GM23338 (cell line): ENCODE results near the gene AMPD3. TPM values are rescaled to one million over a fixed set of nuclear protein-coding genes. Genes with fewer than 3 reads are reported as not detected.

Source experiments
- ATAC-seq: fragments of 200-7000 bp; cut with Tn5 transposase; 3 replicates; pipeline ENCODE4 v1.9.1; 2020
- DNase-seq: peaks from one replicate; pipeline ENCODE4 v3.0.0-alpha.2; 2015; ENCODE audit warnings: low spot score
- H2AFZ ChIP-seq: fragments of 200-600 bp; sonication (generic); 2 replicates; pipeline ENCODE4 v1.8.0; 2016; ENCODE audit warnings: antibody characterized with exemption, mild to moderate bottlenecking, moderate library complexity
- H3F3A ChIP-seq: fragments of 200-600 bp; sonication (generic); replicated peaks from 2 replicates; pipeline ENCODE4 v1.8.0; 2017; ENCODE audit warnings: antibody characterized with exemption, mixed run types, low read depth
- H3K27ac ChIP-seq: fragments of 200-600 bp; sonication (generic); 2 replicates; pipeline ENCODE4 v1.6.1; 2016; ENCODE audit warnings: low read depth
- H3K27me3 ChIP-seq: fragments of 200-600 bp; sonication (generic); 2 replicates; pipeline ENCODE4 v1.8.0; 2016; ENCODE audit warnings: mild to moderate bottlenecking, mixed run types, moderate library complexity; ENCODE audit not compliant: insufficient read depth
- H3K36me3 ChIP-seq: fragments of 200-600 bp; sonication (generic); 2 replicates; pipeline ENCODE4 v1.8.0; 2016; ENCODE audit warnings: mild to moderate bottlenecking; ENCODE audit not compliant: insufficient read depth
- H3K4me1 ChIP-seq: fragments of 200-600 bp; sonication (generic); 2 replicates; pipeline ENCODE4 v1.8.0; 2016; ENCODE audit warnings: mild to moderate bottlenecking, moderate library complexity; ENCODE audit not compliant: insufficient read depth
- H3K4me2 ChIP-seq: fragments of 200-600 bp; sonication (generic); 2 replicates; pipeline ENCODE4 v1.7.1; 2017; ENCODE audit warnings: mixed run types
- H3K4me3 ChIP-seq: fragments of 200-600 bp; sonication (generic); 2 replicates; pipeline ENCODE4 v1.6.1; 2016; ENCODE audit warnings: mixed run types
- H3K79me2 ChIP-seq: fragments of 200-600 bp; sonication (generic); replicated peaks from 2 replicates; pipeline ENCODE4 v1.8.0; 2017; ENCODE audit warnings: mild to moderate bottlenecking; ENCODE audit not compliant: insufficient read depth
- H3K9me2 ChIP-seq: fragments of 200-600 bp; sonication (generic); 2 replicates; pipeline ENCODE4 v1.8.0; 2017; ENCODE audit not compliant: insufficient read depth
- H4K20me1 ChIP-seq: fragments of 200-600 bp; sonication (generic); replicated peaks from 2 replicates; pipeline ENCODE4 v1.8.0; 2017; ENCODE audit warnings: mild to moderate bottlenecking; ENCODE audit not compliant: insufficient read depth
- H3K27ac Mint-ChIP-seq: 2 replicates; pipeline ENCODE4 v1.8.0; 2020; ENCODE audit warnings: inconsistent platforms, mild to moderate bottlenecking, moderate library complexity, mixed read lengths
- H3K27me3 Mint-ChIP-seq: 3 replicates; pipeline ENCODE4 v1.8.0; 2022; ENCODE audit warnings: low read depth, mild to moderate bottlenecking, moderate library complexity, mixed read lengths, inconsistent platforms; ENCODE audit not compliant: insufficient read depth, poor library complexity
- H3K36me3 Mint-ChIP-seq: 3 replicates; pipeline ENCODE4 v1.8.0; 2021; ENCODE audit warnings: low read depth, mild to moderate bottlenecking, inconsistent platforms, moderate library complexity, mixed read lengths
- H3K4me1 Mint-ChIP-seq: 3 replicates; pipeline ENCODE4 v1.8.0; 2020; ENCODE audit warnings: mild to moderate bottlenecking, inconsistent platforms, mixed read lengths
- H3K4me3 Mint-ChIP-seq: 3 replicates; pipeline ENCODE4 v1.8.0; 2021; ENCODE audit warnings: moderate library complexity, mild to moderate bottlenecking, inconsistent platforms, mixed read lengths
- H3K9me3 Mint-ChIP-seq: 3 replicates; pipeline ENCODE4 v1.8.0; 2020; ENCODE audit warnings: moderate library complexity, mild to moderate bottlenecking, inconsistent platforms, mixed read lengths
- CREB1 ChIP-seq: fragments of 250-450 bp; sonication (Bioruptor Pico); IDR thresholded peaks from 2 replicates; pipeline ENCODE4 v1.5.0; 2020; ENCODE audit warnings: low read depth, mild to moderate bottlenecking, moderate library complexity
- ETS1 ChIP-seq: IDR thresholded peaks from 2 replicates; pipeline ENCODE4 v1.6.1; 2016; ENCODE audit warnings: antibody characterized with exemption
- NANOG ChIP-seq: IDR thresholded peaks from 2 replicates; pipeline ENCODE4 v1.6.1; 2016; ENCODE audit warnings: antibody characterized with exemption, borderline replicate concordance
- POLR2AphosphoS5 ChIP-seq: IDR thresholded peaks from 2 replicates; pipeline ENCODE4 v1.6.1; 2016; ENCODE audit warnings: antibody characterized with exemption, low read depth
- REST ChIP-seq: IDR thresholded peaks from one replicate; pipeline ENCODE4 v1.6.1; 2018; ENCODE audit warnings: antibody characterized with exemption; ENCODE audit not compliant: unreplicated experiment
- STAT1 ChIP-seq: IDR thresholded peaks from one replicate; pipeline ENCODE4 v1.6.1; 2016; ENCODE audit warnings: antibody characterized with exemption; ENCODE audit not compliant: unreplicated experiment
- ZNF114 ChIP-seq: fragments of 250-450 bp; sonication (Bioruptor Pico); IDR thresholded peaks from 2 replicates; pipeline ENCODE4 v1.5.0; 2020; ENCODE audit warnings: mild to moderate bottlenecking, moderate library complexity
- ZNF331 ChIP-seq: fragments of 250-450 bp; sonication (Bioruptor Pico); IDR thresholded peaks from 2 replicates; pipeline ENCODE4 v1.5.0; 2020; ENCODE audit warnings: low read depth, mild to moderate bottlenecking, moderate library complexity
- ZNF462 ChIP-seq: fragments of 250-450 bp; sonication (Bioruptor Pico); IDR thresholded peaks from 2 replicates; pipeline ENCODE4 v1.5.0; 2020; ENCODE audit warnings: mild to moderate bottlenecking, moderate library complexity
- polyA plus RNA-seq: library from polyadenylated mRNA; unstranded; fragments of >200 nt; fragmentation: Nextera tagmentation; extraction: Ambion mirVana; gene quantifications from 2 replicates; pipeline ENCODE4 v1.2.1, GENCODE V29; 2016
- total RNA-seq: library from RNA; depleted of rRNA; stranded (reverse); fragments of >200 nt; shearing (Covaris generic); gene quantifications from 2 replicates; pipeline ENCODE4 v1.2.3, GENCODE V29; 2014

The AMPD3 gene
- total and polyA plus RNA-seq, 2 experiments from 2014 or later, result 1.6 to 2.1 TPM

- TF ChIP-seq ZNF462 (CRISPR knock-in tag), result no peak
- TF ChIP-seq ZNF331 (CRISPR knock-in tag), result no peak
- TF ChIP-seq ETS1, result no peak
Measured at GRCh38 chr11:10529279-10529678, 74.2 kb downstream of the AMPD3 start (continued).

- no peaks in the 10 kb centered on the region for H3K4me1 ChIP-seq
- no peaks in the 10 kb centered on the region for H3K27me3 ChIP-seq
- H2AFZ ChIP-seq, result no peak overlapping the region
- DNase-seq (no peak), ATAC-seq (no peak)
- no peaks in the 10 kb centered on the region for H3K79me2 ChIP-seq
- H3K27me3 Mint-ChIP-seq, result no peaks in the 10 kb centered on the region
- no peaks in the 10 kb centered on the region for H3K4me1 Mint-ChIP-seq
- H3K9me2 ChIP-seq, result no peaks in the 10 kb centered on the region
- no peaks in the 10 kb centered on the region for H3K9me3 Mint-ChIP-seq
- H3K36me3 ChIP-seq, result no peaks in the 10 kb centered on the region
- H3K36me3 Mint-ChIP-seq, result no peaks in the 10 kb centered on the region
- H3K27ac ChIP-seq, result no peak overlapping the region
- H3F3A ChIP-seq, result no peaks in the 10 kb centered on the region
- H3K4me3 Mint-ChIP-seq, result no peak overlapping the region
- no peak overlapping the region for H3K4me3 ChIP-seq
- H4K20me1 ChIP-seq, result no peaks in the 10 kb centered on the region
- no peak overlapping the region for H3K27ac Mint-ChIP-seq
- H3K4me2 ChIP-seq, result no peak overlapping the region
- TF ChIP-seq ETS1 (no peak), NANOG (no peak), CREB1 (CRISPR knock-in tag) (no peak), STAT1 (no peak), ZNF331 (CRISPR knock-in tag) (no peak), POLR2AphosphoS5 (no peak), ZNF114 (CRISPR knock-in tag) (no peak), REST (no peak)
Measured at GRCh38 chr11:10532526-10532925, 77.5 kb downstream of the AMPD3 start.
